Right renal cortex interstitium (tissue), 3 donors: ENCODE results near the gene HPX. TPM values are rescaled to one million over a fixed set of nuclear protein-coding genes. Genes with fewer than 3 reads are reported as not detected.

Source experiments
- DNase-seq, 3 donors: peaks; one replicate each; pipeline ENCODE4 v3.0.0-alpha.2; 2013; ENCODE audit warnings: low read depth in 3 of 3, low spot score in 2 of 3
- polyA plus RNA-seq, 3 donors: library from polyadenylated mRNA; unstranded; fragments of 120-200 nt; gene quantifications; one replicate each; pipeline ENCODE4 v1.2.1, GENCODE V29; 2013; ENCODE audit not compliant: insufficient read length in 3 of 3

Gene HPX
- polyA plus RNA-seq, 3 donors = 1.6 to 2.2 (median 2.2) TPM

- DNase-seq = no peak
These were observed 22.2 kb downstream of the HPX start for GRCh38 chr11:6418557-6419008.

- no peak for DNase-seq
These were observed 22.8 kb downstream of the HPX start for GRCh38 chr11:6417907-6418556.

- no peak for DNase-seq
These were observed 25.0 kb downstream of the HPX start for GRCh38 chr11:6415797-6416196.

- no peak for DNase-seq
These were observed 25.9 kb downstream of the HPX start for GRCh38 chr11:6414874-6415328.

- no peak for DNase-seq
These were observed 27.0 kb downstream of the HPX start for GRCh38 chr11:6413791-6414201.

GRCh38 chr11:6411594-6412031 is 29.2 kb downstream of the HPX start:
- DNase-seq = no peak

GRCh38 chr11:6410695-6411430 is 29.9 kb downstream of the HPX start:
- DNase-seq = no peak

GRCh38 chr11:6406370-6406769 is 34.4 kb downstream of the HPX start:
- no peak for DNase-seq

GRCh38 chr11:6405846-6406245 is 34.9 kb downstream of the HPX start:
- no peak for DNase-seq

- DNase-seq = no peak
These were observed 35.6 kb downstream of the HPX start for GRCh38 chr11:6405052-6405667.

GRCh38 chr11:6404342-6405051 is 36.3 kb downstream of the HPX start:
- no peak for DNase-seq

GRCh38 chr11:6403539-6403938 is 37.2 kb downstream of the HPX start:
- DNase-seq = no peak

- DNase-seq = no peak
These were observed 38.2 kb downstream of the HPX start for GRCh38 chr11:6402561-6402981.

- no peak for DNase-seq
These were observed 38.7 kb downstream of the HPX start for GRCh38 chr11:6402061-6402470.

GRCh38 chr11:6401464-6401863 is 39.3 kb downstream of the HPX start:
- no peak for DNase-seq

- no peak for DNase-seq
These were observed 40.1 kb downstream of the HPX start for GRCh38 chr11:6400431-6401345.

GRCh38 chr11:6397636-6398035 is 43.2 kb downstream of the HPX start:
- no peak for DNase-seq

- DNase-seq = no peak
These were observed 43.6 kb downstream of the HPX start for GRCh38 chr11:6397156-6397555.

GRCh38 chr11:6395470-6396060 is 45.2 kb downstream of the HPX start:
- DNase-seq = no peak
